Measurements from ENCODE around the gene CEL. TPM values are rescaled to one million over a fixed set of nuclear protein-coding genes. Genes with fewer than 3 reads are reported as not detected.
"Not testable (repeated sequence)": the region's sequence is repeated elsewhere in the genome, so short reads cannot be mapped to it uniquely, and the experiment has no call there.

The CEL gene
- total and polyA plus RNA-seq, 2 donors from 2014 or later = 1.0 to 16.7 TPM

GRCh38 chr9:133090752-133091385 lies 29.1 kb downstream of the CEL start:
- H3K36me3 ChIP-seq (ENCODE audit: control insufficient read depth in 2 of 3, insufficient read depth in 3 of 3, low read length in 3 of 3) = no peaks in the 10 kb centered on the region
- no peak for FAIRE-seq
- no peak overlapping the region for H3K4me3 ChIP-seq (ENCODE audit: low read length in 3 of 3)
- no peaks in the 10 kb centered on the region for H3K27me3 ChIP-seq (ENCODE audit: control insufficient read depth, insufficient read depth, low read length)
- TF ChIP-seq CTCF (IDR thresholded peaks at IDR 0.05; ENCODE audit: borderline replicate concordance, extremely low read depth, insufficient read depth) = no peak
- no peaks in the 10 kb centered on the region for H3K4me1 ChIP-seq (ENCODE audit: control insufficient read depth in 2 of 3, insufficient read depth in 2 of 3, low read depth in 1 of 3, low read length in 3 of 3)
- H3K9ac ChIP-seq (ENCODE audit: low read length in 3 of 3) = no peak overlapping the region
- intact Hi-C loops (cut with DNase I) = no loop called here
- DNase-seq = peak in 1 of 5 donors; percentile 64
- H3K9me3 ChIP-seq (ENCODE audit: control insufficient read depth in 2 of 3, insufficient read depth in 1 of 3, low read length in 3 of 3) = peaks cover 0 to 2% (median 0%) of the 10 kb centered on the region in 3 donors
- H3K27ac ChIP-seq (ENCODE audit: low read depth in 2 of 2, low read length in 2 of 2) = no peak overlapping the region

- H3K4me3 ChIP-seq (ENCODE audit: low read length in 3 of 3); intact Hi-C loops (cut with DNase I); H3K27me3 ChIP-seq (ENCODE audit: control insufficient read depth, insufficient read depth, low read length); H3K36me3 ChIP-seq (ENCODE audit: control insufficient read depth in 2 of 3, insufficient read depth in 3 of 3, low read length in 3 of 3); H3K9ac ChIP-seq (ENCODE audit: low read length in 3 of 3); H3K4me1 ChIP-seq (ENCODE audit: control insufficient read depth in 2 of 3, insufficient read depth in 2 of 3, low read depth in 1 of 3, low read length in 3 of 3); FAIRE-seq; H3K27ac ChIP-seq (ENCODE audit: low read depth in 2 of 2, low read length in 2 of 2): not testable (repeated sequence)
- peaks cover 0 to 12% (median 0%) of the 10 kb centered on the region in 3 donors for H3K9me3 ChIP-seq (ENCODE audit: control insufficient read depth in 2 of 3, insufficient read depth in 1 of 3, low read length in 3 of 3)
- peak in 1 of 5 donors; percentile 40 for DNase-seq
These were observed 32.6 kb downstream of the CEL start for GRCh38 chr9:133094351-133094750.

GRCh38 chr9:133094842-133095393 lies 33.1 kb downstream of the CEL start:
- H3K27ac ChIP-seq (ENCODE audit: low read depth in 2 of 2, low read length in 2 of 2) = no peak overlapping the region
- intact Hi-C loops (cut with DNase I) = no loop called here
- no peak for FAIRE-seq

More at GRCh38 chr9:133094842-133095393, 33.1 kb downstream of the CEL start:
- TF ChIP-seq CTCF (IDR thresholded peaks at IDR 0.05; ENCODE audit: borderline replicate concordance, extremely low read depth, insufficient read depth) = no peak
- Histone ChIP-seq H3K9me3 (ENCODE audit: control insufficient read depth in 2 of 3, insufficient read depth in 1 of 3, low read length in 3 of 3) (peaks cover 0 to 12% (median 0%) of the 10 kb centered on the region in 3 donors), H3K4me1 (ENCODE audit: control insufficient read depth in 2 of 3, insufficient read depth in 2 of 3, low read depth in 1 of 3, low read length in 3 of 3) (no peaks in the 10 kb centered on the region), H3K27me3 (ENCODE audit: control insufficient read depth, insufficient read depth, low read length) (no peaks in the 10 kb centered on the region), H3K4me3 (ENCODE audit: low read length in 3 of 3) (no peak overlapping the region), H3K36me3 (ENCODE audit: control insufficient read depth in 2 of 3, insufficient read depth in 3 of 3, low read length in 3 of 3) (peaks cover 2 to 12% (median 9%) of the 10 kb centered on the region in 3 donors), H3K9ac (ENCODE audit: low read length in 3 of 3) (no peak overlapping the region)
- no peak for DNase-seq
